ENCODE data around the gene SOST.

The SOST gene

DNA sequence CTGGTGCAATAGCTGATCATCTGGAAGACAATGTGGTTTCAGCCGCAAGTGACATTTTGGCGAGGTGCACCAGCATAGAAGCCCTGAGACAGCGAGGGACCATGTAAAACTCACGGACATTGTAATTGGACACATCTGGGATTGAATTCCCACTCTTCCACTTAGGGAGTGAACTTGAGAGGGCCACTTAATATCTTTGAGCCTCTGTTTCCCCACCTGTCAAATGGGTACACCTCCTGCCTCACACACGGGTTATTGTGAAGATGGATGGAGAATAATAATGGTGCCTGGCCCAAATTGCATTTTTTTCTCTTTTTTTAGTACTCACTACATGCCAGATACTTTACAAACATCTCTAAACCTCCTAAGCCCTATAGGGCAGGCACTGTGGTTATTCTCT lies 51.4 kb downstream of the SOST start:
- no peak for DNase-seq (ENCODE audit: low spot score)

DNA sequence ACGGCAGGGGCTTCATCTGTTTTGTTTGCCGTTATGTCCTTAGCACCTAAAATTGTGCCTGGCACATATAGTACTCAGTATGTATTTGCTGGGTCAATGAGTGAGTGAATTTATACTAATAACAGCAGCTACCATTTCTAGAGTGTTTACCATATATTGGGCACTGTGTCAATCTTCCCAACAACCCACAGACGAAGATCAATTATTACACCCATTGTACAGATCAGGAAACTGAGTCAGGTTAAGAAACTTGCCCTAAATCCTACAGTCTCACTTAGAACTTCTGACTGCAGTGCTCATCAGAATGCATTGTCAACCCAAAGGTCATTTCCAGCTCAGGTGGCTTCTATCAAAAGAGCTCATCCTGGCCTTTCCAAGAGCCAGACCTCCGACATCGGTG lies 52.4 kb downstream of the SOST start:
- DNase-seq (ENCODE audit: low spot score), result no peak
